AG08396 (cell line): ENCODE data around the gene STARD10.
"Not testable (repeated sequence)": the region's sequence is repeated elsewhere in the genome, so short reads cannot be mapped to it uniquely, and the experiment has no call there.

Experiments used
- DNase-seq: peaks from one replicate; pipeline ENCODE4 v3.0.0; 2012; ENCODE audit warnings: low spot score, mixed read lengths

Gene STARD10

DNA sequence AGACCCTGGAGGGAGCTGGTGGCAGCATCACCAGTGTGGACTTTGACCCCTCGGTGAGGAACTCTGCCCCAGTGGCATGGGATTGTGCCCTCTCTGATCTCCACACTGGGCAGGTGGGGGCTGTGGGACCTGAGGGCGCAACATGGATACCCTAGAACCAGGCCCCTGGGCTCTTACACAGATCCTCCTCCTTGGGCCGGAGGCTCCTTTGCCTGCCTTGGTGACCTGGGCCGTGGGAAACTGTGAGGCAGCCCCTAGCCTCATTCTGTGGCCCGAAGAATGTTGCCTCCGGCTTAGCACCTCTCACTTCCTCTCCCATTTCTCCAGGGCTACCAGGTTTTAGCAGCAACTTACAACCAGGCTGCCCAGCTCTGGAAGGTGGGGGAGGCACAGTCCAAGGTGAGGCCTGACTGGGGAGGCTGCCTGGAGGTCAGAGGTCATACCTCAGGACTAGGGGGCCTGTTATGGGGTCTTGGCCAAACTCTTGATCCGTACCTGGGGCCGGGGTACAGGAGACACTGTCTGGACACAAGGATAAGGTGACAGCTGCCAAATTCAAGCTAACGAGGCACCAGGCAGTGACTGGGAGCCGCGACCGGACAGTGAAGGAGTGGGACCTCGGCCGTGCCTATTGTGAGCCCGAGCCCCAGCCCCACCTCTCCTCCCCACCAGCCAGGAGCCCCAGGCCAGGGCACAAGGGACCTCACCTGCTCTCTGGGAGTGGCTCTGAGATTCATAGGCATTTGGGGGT, 32.5 kb upstream of the STARD10 start:
- no peak for DNase-seq

DNA sequence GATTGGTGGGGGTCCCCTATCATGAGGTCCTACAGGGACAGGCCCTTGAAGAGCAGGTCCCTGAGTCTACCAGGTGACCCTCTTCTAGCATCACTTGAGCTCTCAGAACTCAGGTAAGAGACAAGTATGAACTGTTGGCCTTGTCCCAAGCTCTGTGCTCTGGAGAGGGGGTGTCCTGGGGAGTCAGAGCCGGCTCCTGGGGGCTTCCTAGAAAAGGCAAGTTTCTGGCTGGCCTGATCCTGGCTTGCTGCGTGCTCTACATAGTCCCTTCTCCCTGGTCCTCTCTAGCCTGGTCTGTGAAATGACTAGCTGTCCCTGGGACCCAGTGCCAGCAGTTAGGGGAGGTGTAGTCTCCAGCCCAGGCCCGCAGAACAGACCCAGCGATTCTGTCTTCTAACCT, 31.8 kb upstream of the STARD10 start:
- no peak for DNase-seq

DNA sequence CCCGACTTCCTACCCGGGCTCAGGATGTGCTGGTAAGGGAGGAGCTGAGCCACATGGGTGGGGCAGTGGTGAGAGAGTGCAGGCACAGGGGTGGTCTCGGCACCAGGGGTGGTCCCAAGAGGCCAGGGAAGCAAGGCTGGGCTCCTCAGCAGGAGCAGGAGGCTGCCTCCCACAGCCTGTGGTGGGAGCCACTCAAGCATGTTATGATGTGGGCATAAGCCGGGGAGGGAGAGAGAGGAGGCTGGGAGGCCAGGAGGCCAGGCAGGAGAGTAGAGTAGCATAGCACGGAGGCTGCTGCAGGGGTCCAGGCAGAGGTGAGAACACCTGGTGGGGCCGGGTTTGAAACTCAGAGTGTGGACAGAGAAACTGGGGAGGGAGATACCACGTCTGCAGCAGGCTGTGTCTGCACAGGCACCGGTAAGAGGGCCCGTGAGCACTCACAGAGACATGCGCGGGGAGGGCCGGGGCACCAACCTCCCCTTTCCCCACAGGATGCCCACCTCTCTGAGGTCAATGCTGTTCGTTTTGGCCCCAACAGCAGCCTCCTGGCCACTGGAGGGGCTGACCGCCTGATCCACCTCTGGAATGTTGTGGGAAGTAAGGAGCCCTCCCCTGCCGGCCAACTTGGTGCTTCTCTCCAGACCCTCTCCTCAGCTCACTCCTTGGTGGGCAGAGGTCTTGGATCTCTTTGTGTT, 31.1 kb upstream of the STARD10 start:
- DNase-seq: no peak

DNA sequence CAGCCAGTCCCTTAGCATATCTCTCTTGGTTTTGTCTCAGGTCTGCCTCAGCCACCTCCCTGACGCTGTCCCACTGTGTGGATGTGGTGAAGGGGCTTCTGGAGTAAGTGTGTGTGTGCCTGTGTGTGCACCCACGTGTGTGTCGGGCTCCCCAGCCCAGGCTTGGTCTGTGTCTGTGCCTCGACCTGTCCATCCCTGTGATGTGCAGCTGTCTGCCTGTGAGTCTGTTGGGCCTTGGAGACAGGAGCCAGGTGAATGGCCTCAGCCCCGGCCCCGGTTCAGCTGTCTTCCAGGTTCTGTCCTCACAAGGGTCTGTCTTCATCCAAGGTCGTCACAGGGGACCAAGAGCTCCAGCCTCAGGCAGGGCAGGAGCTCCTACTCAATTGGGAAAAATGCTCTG, 30.2 kb upstream of the STARD10 start:
- no peak for DNase-seq

DNA sequence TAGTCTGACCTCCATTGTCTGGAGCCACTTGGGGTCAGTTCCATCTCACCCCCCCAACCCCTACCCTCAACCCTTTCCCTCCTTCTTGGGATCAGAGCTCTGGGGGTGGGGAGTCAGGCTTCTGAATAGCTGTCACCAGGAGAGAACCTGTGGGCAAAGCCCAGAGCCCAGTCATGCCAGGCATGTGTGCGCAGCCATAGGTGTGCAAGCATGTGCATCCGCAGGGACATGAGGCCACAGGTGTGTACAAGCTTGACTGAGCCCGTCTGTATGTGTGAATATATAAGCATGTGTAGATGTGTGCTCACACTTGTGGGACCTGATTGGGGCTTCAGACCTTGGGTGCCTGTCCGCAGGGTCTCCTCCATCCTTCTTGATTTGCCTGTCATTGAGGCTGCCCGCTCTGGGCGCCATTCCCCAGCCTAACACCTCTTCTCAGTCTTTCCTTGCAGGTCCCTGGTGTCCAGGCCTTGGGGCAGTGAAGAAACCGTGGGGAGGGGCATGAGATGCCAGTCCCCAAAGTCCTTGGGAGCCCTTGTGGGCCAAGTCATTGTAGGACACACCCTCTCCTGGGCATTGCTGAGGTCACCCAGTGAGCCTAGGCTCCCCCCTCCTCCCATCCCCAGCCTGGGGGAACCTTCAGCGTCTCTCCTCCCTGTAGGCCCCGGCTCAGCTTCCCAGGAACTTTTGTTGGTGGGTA, 29.4 kb upstream of the STARD10 start:
- no peak for DNase-seq

DNA sequence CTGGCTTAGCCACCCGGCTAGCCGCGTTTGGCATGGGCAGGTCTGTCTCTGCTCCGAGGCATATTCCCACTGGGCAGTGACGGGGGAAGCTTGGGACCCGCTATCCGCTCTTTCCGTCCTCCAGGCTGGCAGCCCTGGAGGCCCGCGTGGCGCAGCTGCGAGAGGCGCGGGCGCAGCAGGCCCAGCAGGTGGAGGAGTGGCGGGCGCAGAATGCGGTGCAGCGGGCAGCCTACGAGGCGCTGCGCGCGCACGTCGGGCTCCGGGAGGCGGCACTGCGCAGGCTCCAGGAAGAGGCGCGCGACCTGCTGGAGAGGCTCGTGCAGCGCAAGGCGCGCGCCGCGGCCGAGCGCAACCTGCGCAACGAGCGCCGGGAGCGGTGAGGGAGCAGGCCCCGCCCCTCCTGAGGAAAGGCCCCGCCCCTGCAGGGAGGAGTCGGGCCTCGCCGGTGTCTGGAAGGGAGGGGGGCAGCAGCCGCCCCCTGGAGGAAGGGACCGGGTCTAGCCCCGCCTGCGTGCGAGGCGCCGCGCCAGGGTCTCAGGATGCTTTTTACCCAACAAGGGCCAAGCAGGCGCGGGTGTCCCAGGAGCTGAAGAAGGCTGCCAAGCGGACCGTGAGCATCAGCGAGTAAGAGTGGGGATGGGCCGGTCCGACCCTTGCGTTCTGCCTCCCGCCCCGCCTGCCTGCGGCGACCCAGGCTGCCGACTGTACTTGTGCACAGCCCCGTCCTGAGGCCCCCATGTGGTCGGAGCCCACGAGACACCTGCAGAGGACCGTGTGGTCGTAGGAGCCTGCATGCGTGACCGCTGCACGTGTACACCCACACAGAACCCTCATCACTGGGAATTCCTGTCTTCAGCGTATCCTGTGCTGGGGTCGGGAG, 28.3 kb upstream of the STARD10 start:
- peak; percentile 99 for DNase-seq

DNA sequence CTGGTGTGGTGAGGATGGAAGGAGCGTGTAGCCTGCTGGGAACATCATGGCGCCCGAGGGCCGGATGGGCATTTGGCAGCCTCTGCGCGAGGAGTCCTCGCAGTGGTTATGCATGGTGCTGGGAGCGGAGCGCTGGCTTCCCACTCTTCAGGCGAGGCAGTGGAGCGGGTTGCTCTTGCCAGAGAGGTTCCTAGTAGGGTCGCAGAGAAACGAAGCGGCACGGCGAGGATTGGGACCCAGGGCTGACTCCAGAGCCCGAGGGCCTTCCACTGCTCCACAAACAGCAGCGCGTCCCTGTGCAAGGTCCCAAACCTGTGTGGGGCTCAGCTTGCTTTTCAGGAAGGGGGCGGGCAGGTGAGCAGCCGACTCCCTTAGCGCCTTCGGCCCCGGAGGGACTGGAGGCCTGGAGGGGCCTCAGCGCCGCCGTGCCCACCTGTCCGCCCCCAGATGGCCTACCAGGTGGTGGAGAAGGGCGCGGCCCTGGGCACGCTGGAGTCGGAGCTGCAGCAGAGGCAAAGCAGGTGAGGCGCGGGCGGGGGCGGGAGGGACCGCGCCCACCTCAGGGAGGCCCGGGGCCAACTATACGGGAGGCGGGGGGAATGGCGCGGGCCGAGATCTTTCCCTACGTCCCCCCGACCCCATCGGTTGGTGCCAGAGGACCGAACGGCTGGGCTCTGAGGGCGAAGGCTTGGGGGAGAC, 27.5 kb upstream of the STARD10 start:
- DNase-seq: no peak

DNA sequence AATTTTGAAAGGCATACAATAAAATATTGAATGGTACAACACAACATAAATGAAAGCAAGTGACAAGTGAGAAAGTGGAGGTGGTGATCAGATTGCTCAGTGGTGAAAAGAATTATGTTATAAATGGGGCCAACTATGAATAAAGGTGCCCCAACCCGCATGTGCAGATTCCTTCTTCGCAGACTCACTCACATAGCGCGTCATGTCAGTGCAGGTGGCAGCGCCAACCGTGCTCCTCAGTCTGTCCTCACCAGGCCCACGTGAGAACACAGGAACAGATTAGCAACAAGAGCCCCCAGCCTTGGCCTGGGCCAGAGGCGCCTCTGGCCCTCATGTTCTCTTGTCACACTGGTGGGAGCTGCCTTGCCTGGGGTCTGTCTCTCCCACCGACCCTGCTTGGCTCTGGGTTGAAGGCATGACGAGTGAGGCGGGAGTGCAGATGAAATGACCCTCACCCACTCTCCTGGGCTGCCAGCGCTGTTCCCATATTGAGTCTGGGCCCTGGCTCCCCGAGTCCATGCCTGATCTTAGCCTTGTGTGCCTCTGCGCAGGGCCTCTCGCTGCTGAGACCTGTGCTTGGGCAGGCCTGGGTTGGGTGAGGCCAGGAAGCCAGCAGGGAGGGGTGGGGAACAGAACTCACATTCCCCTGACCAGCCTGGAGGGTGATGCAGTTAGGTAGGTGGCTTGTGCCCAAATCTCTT, 26.7 kb upstream of the STARD10 start:
- no peak for DNase-seq

DNA sequence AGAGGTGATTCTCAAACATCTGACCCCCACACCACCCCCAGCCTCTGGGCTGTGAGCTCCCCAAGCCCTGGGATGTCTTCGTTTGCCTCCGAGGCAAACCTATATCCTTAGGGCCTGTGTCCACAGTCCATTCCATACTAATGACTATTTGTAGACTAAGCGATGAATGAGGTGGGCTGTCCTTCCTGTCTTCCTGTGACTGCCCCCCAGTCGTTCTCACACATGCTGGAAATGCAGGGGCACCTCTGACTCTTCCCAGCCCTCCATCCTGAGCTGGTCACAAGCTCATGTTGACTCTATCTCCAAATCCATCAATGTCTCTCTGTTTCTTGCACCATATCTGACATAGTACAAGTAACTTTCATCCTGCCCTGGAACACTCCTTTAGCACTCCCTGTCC, 25.1 kb upstream of the STARD10 start:
- DNase-seq: no peak

DNA sequence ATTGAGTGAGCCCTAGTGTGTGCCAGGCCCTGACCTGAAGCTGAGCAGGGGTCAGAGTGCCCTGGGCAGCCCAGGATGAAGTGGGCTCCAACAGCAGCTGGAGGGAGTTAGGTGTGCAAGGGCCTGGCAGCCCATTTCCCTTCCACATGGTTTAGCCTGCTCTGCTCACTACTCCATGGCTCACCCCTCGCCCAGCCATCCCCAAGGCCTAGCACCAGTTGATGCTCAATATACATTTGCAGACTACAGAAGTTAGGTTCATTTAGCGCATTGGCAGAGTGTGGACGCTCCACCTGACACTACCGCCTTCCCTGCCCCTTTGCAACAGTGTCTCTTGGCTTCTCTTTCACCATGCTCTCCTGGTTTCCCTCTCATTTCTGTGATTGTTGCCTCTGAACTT, 24.1 kb upstream of the STARD10 start:
- DNase-seq: no peak

DNA sequence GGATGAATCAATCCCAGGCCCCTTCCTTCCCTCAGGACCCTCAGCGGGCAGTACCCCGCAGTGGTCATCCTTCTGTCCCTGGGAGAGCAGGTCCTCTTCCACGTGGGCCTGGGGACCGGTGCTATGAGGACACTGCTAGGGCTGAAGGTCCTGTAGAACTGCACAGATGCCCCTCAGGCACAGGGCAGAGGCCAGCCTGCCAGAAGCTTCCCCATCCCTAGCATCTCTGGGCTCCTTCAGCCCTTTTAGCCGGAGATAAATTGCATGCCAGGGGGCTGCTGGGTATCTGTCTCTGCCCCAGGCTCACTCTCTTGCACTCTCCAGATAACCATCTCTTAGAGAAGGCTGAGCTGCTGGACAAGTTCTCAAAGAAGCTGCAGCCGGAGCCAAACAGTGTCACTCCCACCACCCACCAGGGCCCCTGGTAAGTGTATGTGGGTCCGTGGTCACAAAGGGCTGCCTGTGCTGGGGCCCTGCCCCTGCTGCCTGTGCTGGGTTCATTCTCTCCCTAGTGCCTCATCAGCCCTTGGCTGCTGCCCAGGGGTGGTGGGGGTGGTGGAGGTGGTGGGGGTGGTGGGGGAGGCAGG, 22.6 kb upstream of the STARD10 start:
- no peak for DNase-seq

DNA sequence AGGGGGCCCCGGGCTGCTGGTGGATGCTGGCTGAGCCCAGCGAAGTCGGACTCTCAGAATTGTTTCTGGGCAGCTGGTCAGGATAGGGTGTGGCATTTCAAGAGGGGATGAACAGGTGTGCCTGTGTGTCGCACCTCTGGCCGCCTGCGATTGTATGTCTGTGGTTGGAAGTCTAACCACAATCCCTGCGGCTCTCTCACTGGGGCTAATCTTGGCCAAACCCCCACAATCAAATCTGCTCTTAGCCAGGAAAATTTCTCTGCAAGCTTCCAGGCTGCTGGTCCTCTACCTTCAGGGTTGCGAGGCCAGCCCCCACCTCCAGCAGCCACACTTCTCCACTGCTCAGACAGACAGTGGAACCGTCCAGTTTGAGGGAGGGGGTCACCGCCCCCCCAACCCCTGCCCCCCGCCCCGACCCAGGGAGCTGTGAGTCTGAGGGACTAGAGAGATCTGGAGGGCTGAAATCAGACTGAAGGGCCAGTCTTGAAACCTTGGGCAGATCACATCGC, 21.3 kb upstream of the STARD10 start:
- DNase-seq: no peak

DNA sequence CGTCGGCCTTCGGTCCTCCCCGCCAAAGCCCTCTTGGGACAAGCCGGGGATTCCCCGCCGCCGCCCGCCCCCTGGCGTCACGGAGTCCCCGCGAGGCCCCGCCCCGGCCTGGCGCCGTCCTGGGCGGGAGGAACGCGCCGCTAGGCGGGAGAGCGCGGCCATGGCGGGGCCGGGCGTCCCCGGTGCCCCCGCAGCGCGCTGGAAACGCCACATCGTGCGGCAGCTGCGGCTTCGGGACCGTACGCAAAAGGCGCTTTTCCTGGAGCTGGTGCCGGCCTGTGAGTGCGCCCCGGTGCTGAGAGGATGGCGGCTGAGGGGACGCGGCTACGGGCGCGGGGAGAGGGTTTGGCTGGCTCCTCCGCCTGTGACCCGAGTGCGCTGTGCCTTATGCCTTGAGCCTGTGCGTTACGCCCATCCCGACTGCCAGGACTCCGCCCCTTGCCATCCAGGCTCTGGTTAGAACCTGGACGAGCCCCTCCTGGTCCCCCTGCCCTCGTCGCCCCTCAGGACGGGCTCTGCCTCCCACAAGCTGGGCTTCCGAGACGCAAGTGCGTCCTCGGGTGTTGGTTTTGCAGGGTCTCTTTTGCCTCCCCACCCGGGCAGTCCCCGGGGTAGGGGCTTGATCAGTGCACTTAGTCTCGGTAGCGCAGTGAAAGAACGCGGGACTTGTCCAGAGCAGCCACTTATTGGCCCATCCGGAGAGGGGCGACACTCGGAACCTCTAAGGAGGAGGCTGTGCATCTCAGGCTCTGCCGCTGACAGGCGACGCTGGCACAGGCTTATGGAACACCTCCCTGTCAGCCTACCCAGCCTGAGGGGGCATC, 20.7 kb upstream of the STARD10 start, which contains the start of gene ATG16L2:
ATG16L2 (plus strand) TSS at position 126 of the 824 bp plus-strand sequence; CDS start at position 161, 35 bp downstream.
- peak; percentile 97 for DNase-seq

DNA sequence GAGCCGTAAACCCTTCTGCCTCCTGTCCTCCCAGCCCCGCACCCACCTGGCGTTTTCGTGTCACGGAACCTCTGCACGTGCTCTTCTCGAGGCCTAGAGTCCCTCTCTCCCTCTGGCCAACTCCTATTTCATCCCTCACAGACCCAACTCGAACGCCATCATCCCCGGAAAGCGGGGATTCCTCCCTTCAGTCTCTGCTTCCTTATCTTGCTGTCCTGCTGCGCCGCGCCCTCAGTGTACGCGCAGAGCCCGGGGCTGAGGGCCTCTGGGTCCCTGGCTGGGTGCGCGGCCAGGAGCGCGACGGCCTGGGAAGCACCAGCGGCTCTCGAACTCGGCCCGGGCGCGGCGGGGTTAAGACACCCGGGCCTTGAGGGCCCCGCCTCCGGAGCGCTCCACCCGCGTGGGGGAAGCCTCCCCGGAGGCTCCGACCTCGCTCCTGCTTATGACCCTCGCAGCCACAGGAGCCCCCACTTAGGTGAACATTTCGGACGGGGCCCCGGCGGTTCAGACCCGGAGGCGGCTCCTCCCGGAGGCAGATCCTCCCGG, 20.0 kb upstream of the STARD10 start:
- peak; percentile 90 for DNase-seq

DNA sequence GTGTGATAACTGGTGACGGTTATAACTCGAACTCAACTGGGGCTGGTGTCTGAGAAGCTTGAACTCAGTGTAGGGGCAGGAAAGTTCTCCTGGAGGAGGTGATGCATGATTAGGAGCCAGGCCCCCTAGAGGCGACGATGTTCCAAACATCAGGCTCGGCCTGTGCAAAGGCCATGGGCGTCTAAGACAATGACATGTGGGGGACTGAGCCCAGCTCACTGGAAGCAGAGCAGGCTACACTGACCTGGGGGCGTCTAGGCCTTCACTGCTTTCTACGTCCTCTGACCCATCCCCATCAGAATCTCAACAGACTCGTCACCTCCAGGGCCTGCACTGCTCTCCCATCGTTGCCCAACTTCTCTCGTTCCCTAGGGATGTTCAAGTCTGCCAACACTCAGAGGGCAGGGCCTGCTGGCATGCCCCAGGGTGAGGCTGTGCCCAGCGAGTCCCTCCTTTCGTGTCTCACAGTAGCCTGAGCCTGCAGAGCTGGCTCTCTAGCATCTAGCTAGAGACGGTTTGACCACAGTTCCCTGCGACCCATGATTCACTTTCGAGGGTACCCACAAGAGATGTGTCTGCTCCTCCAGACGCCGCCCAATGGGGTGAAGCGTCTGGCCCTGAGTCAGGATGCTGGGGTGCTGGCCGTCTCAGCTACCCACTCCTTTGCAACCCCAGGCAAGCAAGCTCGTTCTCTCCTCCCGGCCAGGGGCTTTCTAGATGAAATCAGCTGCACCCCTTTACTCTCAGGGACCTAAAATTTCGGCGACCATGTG, 19.3 kb upstream of the STARD10 start:
- DNase-seq: peak; percentile 74

DNA sequence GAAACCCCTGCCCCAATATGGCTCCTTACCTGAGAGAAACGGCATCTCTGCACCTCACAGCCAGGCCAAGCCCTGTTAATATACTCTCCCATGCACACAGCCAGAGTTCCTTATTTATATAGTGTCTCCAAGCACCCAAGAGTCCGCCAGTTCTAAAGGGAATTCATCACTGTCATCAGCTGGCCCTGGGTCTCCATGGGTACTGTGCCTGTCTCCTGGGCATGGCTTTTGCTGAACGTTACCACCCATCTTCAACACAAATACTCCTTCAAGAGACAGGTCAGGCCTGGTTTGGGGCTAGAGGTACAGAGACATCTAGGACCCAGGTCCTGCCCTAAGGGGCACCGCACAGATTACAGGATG, 18.7 kb upstream of the STARD10 start:
- DNase-seq: no peak

DNA sequence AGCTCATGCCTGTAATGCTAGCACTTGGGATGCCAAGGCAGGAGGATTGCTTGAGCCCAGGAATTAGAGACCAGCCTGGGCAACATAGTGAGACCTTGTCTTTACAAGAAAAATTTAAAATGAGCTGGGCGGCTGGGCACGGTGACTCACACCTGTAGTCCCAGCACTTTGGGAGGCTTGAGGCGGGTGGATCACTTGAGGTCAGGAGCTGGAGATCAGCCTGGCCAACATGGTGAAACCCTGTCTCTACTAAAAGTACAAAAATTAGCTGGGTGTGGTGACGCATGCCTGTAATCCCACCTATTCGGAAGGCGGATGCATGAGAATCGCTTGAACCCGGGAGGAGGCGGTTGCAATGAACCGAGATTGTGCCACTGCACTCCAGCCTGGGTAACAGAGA, 17.8 kb upstream of the STARD10 start:
- not testable (repeated sequence) for DNase-seq

DNA sequence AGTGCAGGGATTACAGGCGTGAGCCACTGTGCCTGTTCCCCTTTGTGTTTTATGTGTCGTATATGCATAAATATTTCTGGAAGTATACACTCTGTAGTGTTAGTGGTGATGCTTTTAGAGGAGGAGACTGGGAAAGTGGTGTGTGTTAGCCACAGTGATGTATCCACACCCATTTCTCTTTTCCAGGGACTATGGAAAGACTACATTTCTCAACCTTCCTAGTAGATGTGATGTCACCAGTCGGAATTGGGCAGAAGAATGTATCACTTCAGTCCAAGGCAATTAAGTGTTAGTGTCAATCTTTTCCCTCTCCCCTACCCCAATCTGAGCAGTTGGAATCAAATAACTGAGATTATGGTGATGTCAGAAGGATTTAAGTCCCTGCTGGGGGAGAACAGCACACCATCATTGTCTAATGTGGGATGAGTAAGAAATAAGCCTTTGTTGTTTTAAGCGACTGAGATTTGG, 14.5 kb upstream of the STARD10 start:
- no peak for DNase-seq
